GM11168 (cell line): Measurements from ENCODE around the gene HES7.

Experiments
- in situ Hi-C: fragments of 300-500 bp; cut with MboI; formaldehyde crosslinking; loops from one replicate; pipeline ENCODE4 v1.12.0; 2022; ENCODE audit warnings: low sequenced_read_pairs; ENCODE audit not compliant: unreplicated experiment

The HES7 gene

GRCh38 chr17:8125154-8125946 lies 1.4 kb upstream of the HES7 start:
- in situ Hi-C loops: no loop called here

- in situ Hi-C loops: no loop called here
These were observed 646 bp upstream of the HES7 start for GRCh38 chr17:8124350-8125153.

- in situ Hi-C loops: no loop called here
These were observed 797 bp downstream of the HES7 start for GRCh38 chr17:8122924-8123694.

GRCh38 chr17:8122422-8122923 lies 1.4 kb downstream of the HES7 start:
- in situ Hi-C loops: no loop called here

- in situ Hi-C loops: no loop called here
These were observed 2.1 kb downstream of the HES7 start for GRCh38 chr17:8121681-8122421.

GRCh38 chr17:8121407-8121680 lies 2.6 kb downstream of the HES7 start:
- in situ Hi-C loops: no loop called here

GRCh38 chr17:8120520-8121406 lies 3.1 kb downstream of the HES7 start:
- in situ Hi-C loops: no loop called here

GRCh38 chr17:8119581-8120519 lies 4.1 kb downstream of the HES7 start:
- in situ Hi-C loops: no loop called here

- in situ Hi-C loops: no loop called here
These were observed 4.9 kb downstream of the HES7 start for GRCh38 chr17:8118769-8119580.

GRCh38 chr17:8117980-8118768 lies 5.7 kb downstream of the HES7 start, which contains the start of gene ALOXE3:
TSS of gene ALOXE3 (minus strand) at chr17:8118514. CDS start at chr17:8117990, 524 bp downstream.
- in situ Hi-C loops: no loop called here

- in situ Hi-C loops: no loop called here
These were observed 6.4 kb downstream of the HES7 start for GRCh38 chr17:8117367-8117979.

GRCh38 chr17:8116776-8117175 lies 7.1 kb downstream of the HES7 start:
- in situ Hi-C loops: no loop called here

- in situ Hi-C loops: no loop called here
These were observed 13.0 kb downstream of the HES7 start for GRCh38 chr17:8110907-8111306.

GRCh38 chr17:8110456-8110804 lies 13.5 kb downstream of the HES7 start:
- in situ Hi-C loops: no loop called here

- in situ Hi-C loops: no loop called here
These were observed 14.0 kb downstream of the HES7 start for GRCh38 chr17:8109661-8110455.
